K562 (cell line): Measurements from ENCODE around the gene SLC5A5. TPM values are rescaled to one million over a fixed set of nuclear protein-coding genes. Genes with fewer than 3 reads are reported as not detected.

Experiments
- ADNP ChIP-seq: fragments of 200-800 bp; sonication (Bioruptor generic); IDR thresholded peaks from 2 replicates; pipeline ENCODE4 v1.6.1; 2016; ENCODE audit warnings: missing genetic modification characterization, missing compliant biosample characterization
- AFF1 ChIP-seq, 2 experiments: fragments of 450-650 bp; IDR thresholded peaks; 2 replicates each; pipeline ENCODE4 v1.6.1; 2018; ENCODE audit warnings: mild to moderate bottlenecking in 2 of 2, low read depth in 1 of 2; ENCODE audit not compliant: partially characterized antibody in 2 of 2
- CHD2 ChIP-seq: IDR thresholded peaks from 2 replicates; pipeline ENCODE4 v1.6.1; 2011; ENCODE audit warnings: low read depth, low read length
- CTCFL ChIP-seq: IDR thresholded peaks from 2 replicates; pipeline ENCODE4 v1.6.1; 2011; ENCODE audit warnings: borderline replicate concordance, low read depth, mild to moderate bottlenecking, moderate library complexity, low read length; ENCODE audit not compliant: insufficient read depth, poor library complexity, severe bottlenecking
- FOS ChIP-seq: IDR thresholded peaks from 3 replicates; pipeline ENCODE4 v1.6.1; 2011; ENCODE audit not compliant: insufficient read length; ENCODE audit errors: extremely low read depth
- HMGN3 ChIP-seq: IDR thresholded peaks from 2 replicates; pipeline ENCODE4 v1.6.1; 2011; ENCODE audit warnings: borderline replicate concordance, low read depth, mild to moderate bottlenecking, mixed read lengths, low read length; ENCODE audit not compliant: insufficient read length; ENCODE audit errors: extremely low read depth
- HNRNPLL ChIP-seq: fragments of 200-400 bp; formaldehyde crosslinking; IDR thresholded peaks from 2 replicates; pipeline ENCODE4 v1.6.1; 2017; ENCODE audit warnings: low read length, low read depth, mild to moderate bottlenecking; ENCODE audit not compliant: poor library complexity, severe bottlenecking
- KDM1A ChIP-seq, 2 experiments: fragments of 450-650 bp; IDR thresholded peaks; 2 replicates each; pipeline ENCODE4 v1.6.1; 2016; ENCODE audit warnings: mild to moderate bottlenecking in 2 of 2
- POLR2AphosphoS2 ChIP-seq: IDR thresholded peaks from 2 replicates; pipeline ENCODE4 v1.6.1; 2012; ENCODE audit warnings: low read length, improper control_type of control experiment
- RB1 ChIP-seq: fragments of 450-650 bp; IDR thresholded peaks from 2 replicates; pipeline ENCODE4 v1.6.1; 2017; ENCODE audit warnings: low read depth, mild to moderate bottlenecking
- RBM25 ChIP-seq: fragments of 200-400 bp; formaldehyde crosslinking; IDR thresholded peaks from 2 replicates; pipeline ENCODE4 v1.6.1; 2018; ENCODE audit warnings: low read length, low read depth, moderate library complexity; ENCODE audit not compliant: severe bottlenecking
- TAL1 ChIP-seq: fragments of 450-650 bp; IDR thresholded peaks from 2 replicates; pipeline ENCODE4 v1.6.1; 2016; ENCODE audit warnings: mild to moderate bottlenecking
- TBL1XR1 ChIP-seq, 2 experiments: IDR thresholded peaks; 2 replicates each; pipeline ENCODE4 v1.6.1; 2012; ENCODE audit warnings: improper control_type of control experiment in 2 of 2, low read length in 2 of 2, mild to moderate bottlenecking in 1 of 2
- ZNF316 ChIP-seq: fragments of 450-650 bp; IDR thresholded peaks from 2 replicates; pipeline ENCODE4 v1.6.1; 2016
- ZNF431 ChIP-seq: sonication (generic); formaldehyde crosslinking; IDR thresholded peaks from 2 replicates; pipeline ENCODE4 v1.8.0; 2022; ENCODE audit warnings: mild to moderate bottlenecking, missing genetic modification reagents
- polyA plus RNA-seq, 8 experiments: library from polyadenylated mRNA; depleted of rRNA in 4 of 8; stranded (reverse) in 5 of 8; unstranded in 3 of 8; fragments of >200 nt; fragmentation: Nextera tagmentation in 2 of 8; fragmentation: Illumina TruSeq in 1 of 8; extraction: Ambion mirVana in 2 of 8; extraction: Trizol in 1 of 8; gene quantifications; 2 replicates each; pipeline versions ENCODE4 v1.2.1 to v1.2.3, GENCODE V29; 2011 to 2014; ENCODE audit warnings: inconsistent platforms in 1 of 8, missing spikeins in 1 of 8
- total RNA-seq, 7 experiments: library from RNA; depleted of rRNA in 6 of 7; stranded (reverse); fragments of >200 nt in 6 of 7; fragmentation: Illumina TruSeq in 2 of 7; extraction: Trizol in 2 of 7; gene quantifications; 2 replicates each; pipeline versions ENCODE4 v1.2.1 to v1.2.3, GENCODE V29; 2011 to 2021; ENCODE audit warnings: low replicate concordance in 1 of 7

Gene SLC5A5
- total and polyA plus RNA-seq, 9 of the 15 experiments (the other 6 are each of a cell fraction or from before 2014, with no cell fraction given), result 0.10 to 0.73 (median 0.23) TPM

- TF ChIP-seq CTCFL (peak; percentile 11), HMGN3 (peak; percentile 36), HNRNPLL (no peak), KDM1A (IDR thresholded peaks at IDR 0.05) (peak; percentile 61 to 74; a peak in 3 of 4 replicates), ZNF431 (CRISPR knock-in tag) (no peak), POLR2AphosphoS2 (no peak), FOS (no peak), ADNP (tag) (peak; percentile 50; the same call in 1 of the 2 replicates), AFF1 (IDR thresholded peaks at IDR 0.05; ENCODE audit: low read depth in 1 of 2, partially characterized antibody in 2 of 2) (no peak), CHD2 (peak; percentile 90), TBL1XR1 (IDR thresholded peaks at IDR 0.05; ENCODE audit: low read length in 2 of 2) (no peak), TAL1 (no peak), RBM25 (peak; percentile 90), ZNF316 (no peak), RB1 (no peak)
Measured at GRCh38 chr19:17883627-17884410, 12.1 kb downstream of the SLC5A5 start (continued).
